HG03066 (cell line): ENCODE data around the gene CROCC2.

Experiments used
- ATAC-seq: cut with Tn5 transposase; IDR thresholded peaks from one replicate; pipeline ENCODE4 v1.9.1; 2021; ENCODE audit warnings: low read depth; ENCODE audit not compliant: unreplicated experiment

CROCC2 gene

GRCh38 chr2:240919786-240920782 is 13.9 kb downstream of the CROCC2 start:
- ATAC-seq: no peak

GRCh38 chr2:240920783-240921231 is 14.7 kb downstream of the CROCC2 start:
- ATAC-seq: no peak

GRCh38 chr2:240921311-240921994 is 15.3 kb downstream of the CROCC2 start:
- no peak for ATAC-seq

GRCh38 chr2:240921995-240922244 is 15.8 kb downstream of the CROCC2 start:
- ATAC-seq: no peak

GRCh38 chr2:240922245-240922981 is 16.3 kb downstream of the CROCC2 start:
- ATAC-seq: no peak

- no peak for ATAC-seq
These were observed 16.9 kb downstream of the CROCC2 start for GRCh38 chr2:240922982-240923537.

- no peak for ATAC-seq
These were observed 19.0 kb downstream of the CROCC2 start for GRCh38 chr2:240925191-240925567.

- no peak for ATAC-seq
These were observed 19.7 kb downstream of the CROCC2 start for GRCh38 chr2:240925568-240926515.

GRCh38 chr2:240926516-240927389 is 20.6 kb downstream of the CROCC2 start:
- no peak for ATAC-seq

- no peak for ATAC-seq
These were observed 21.2 kb downstream of the CROCC2 start for GRCh38 chr2:240927390-240927781.

GRCh38 chr2:240928476-240929363 is 22.6 kb downstream of the CROCC2 start:
- no peak for ATAC-seq

- no peak for ATAC-seq
These were observed 23.4 kb downstream of the CROCC2 start for GRCh38 chr2:240929364-240930095.

- no peak for ATAC-seq
These were observed 24.0 kb downstream of the CROCC2 start for GRCh38 chr2:240930096-240930630.

- ATAC-seq: no peak
These were observed 24.6 kb downstream of the CROCC2 start for GRCh38 chr2:240930631-240931318.

- no peak for ATAC-seq
These were observed 25.3 kb downstream of the CROCC2 start for GRCh38 chr2:240931319-240931949.
